ENCODE results near the gene EFCAB14.

GRCh38 chr1:46657775-46658174, 61.1 kb downstream of the EFCAB14 start:
- TF ChIP-seq POLR2A (IDR thresholded peaks at IDR 0.05) (no peak), CTCF (IDR thresholded peaks at IDR 0.05) (no peak)
